Stimulated activated CD4-positive, alpha-beta T cell treated with anti-CD3 and anti-CD28 coated beads, TNF-alpha, amount 100 ng/mL, for 48 hours (primary cell): ENCODE data around the gene LY6G6C.
"Not testable (repeated sequence)": the region's sequence is repeated elsewhere in the genome, so short reads cannot be mapped to it uniquely, and the experiment has no call there.

Experiments used
- DNase-seq, 3 donors: peaks; one replicate each; pipeline ENCODE4 v3.0.0-alpha.2; 2020; ENCODE audit warnings: low read depth in 3 of 3

Gene LY6G6C

DNA sequence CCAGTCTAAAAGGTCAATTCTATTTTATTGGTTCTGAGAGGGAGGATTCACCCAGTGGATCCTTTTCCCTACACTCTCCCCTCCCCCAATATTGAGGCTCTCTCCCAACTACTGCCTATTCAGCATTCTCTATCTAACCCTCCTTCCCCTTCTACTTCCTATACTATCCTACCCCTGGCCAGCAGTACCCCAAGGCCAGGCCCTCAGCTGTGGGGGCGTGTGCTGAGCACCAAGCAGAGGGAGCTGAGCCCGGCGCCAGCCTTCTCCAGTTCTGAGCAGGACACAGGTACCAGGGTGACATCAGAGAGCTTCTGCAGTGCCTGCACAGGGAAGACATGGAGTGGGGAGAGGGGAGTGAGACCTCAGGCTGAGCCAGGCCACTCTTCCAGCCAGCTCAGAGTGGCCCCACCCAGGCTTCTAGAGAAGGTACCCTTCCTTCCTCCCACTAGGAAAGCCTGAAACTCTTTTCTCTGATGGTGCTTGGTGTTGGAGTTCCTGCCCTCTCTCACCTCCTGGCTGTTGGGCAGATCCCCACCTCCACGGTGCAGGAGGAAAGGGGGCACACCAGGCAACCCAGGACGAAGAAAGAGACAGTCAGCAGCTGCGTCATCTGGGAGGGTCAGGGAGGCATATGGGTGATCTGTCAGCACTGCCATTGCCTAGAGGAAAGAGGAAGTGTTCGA, 5.6 kb upstream of the LY6G6C start:
- DNase-seq, result no peak

DNA sequence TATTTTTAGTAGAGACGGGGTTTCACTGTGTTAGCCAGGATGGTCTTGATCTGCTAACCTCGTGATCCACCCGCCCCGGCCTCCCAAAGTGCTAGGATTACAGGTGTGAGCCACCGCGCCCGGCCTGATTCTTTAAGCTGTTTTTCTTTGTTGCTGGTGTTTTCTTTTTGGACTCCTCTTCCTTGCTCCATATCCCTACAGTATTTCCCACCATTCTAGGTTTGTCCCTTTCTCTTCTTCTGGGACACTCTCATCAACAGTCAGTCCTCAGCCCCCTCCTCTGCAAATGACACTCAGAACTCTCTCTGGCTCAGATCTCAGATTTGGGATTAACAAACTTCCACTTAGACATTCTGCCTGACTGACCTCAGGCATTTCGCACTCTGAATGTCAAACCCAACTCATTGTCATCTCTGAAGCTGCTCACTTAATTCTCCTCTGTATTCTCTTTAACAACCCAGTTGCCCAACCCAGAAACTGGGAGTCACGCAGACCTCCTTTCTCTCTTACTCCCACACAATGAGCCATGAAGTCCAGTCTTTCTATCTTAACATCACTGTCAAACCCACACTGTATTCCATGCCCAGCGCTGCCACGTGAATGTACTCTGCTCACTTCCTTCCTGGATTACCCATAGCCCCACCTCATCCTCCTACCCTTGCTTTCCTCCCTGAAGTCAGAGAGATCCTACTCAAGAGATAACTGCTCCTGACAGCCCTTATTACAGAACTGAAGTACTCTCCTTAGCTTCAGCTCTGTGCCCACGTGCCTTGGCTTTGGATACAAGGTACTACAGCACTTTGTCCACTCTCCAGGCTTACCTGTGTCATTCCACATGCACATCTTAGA, 4.2 kb upstream of the LY6G6C start:
- DNase-seq, result no peak

DNA sequence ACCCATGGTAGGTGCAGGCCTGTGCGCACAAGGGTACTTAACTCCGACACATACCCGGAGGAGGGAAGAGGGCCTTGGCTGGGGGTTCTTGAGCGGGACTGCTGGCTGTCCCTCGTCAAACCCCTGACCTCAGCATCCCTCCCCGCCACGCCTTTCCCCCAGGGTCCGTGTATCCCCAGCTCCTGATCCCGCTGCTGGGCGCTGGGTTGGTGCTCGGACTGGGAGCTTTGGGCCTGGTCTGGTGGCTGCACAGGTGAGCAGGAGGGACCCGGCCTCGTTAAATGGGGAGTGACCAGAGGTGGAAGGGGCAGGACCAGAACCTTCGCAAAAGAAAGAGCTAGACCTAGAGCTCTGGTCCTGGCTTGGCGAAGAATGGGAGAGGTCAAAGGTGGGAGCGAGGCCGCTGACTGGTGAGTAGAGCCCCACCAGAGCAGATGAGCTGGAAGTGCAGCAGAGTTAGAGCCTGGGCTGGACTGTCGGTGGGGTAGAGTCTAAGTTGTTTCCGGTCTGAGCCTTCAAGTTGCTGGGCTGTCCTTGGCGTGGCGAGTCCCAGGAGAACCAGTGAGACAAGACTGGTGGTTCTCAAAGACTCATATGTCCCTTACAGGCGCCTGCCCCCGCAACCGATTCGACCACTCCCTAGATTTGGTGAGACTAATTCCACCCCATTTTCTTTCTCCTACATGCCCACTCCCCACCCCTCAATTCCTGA, 2.6 kb upstream of the LY6G6C start:
- DNase-seq, result no peak

DNA sequence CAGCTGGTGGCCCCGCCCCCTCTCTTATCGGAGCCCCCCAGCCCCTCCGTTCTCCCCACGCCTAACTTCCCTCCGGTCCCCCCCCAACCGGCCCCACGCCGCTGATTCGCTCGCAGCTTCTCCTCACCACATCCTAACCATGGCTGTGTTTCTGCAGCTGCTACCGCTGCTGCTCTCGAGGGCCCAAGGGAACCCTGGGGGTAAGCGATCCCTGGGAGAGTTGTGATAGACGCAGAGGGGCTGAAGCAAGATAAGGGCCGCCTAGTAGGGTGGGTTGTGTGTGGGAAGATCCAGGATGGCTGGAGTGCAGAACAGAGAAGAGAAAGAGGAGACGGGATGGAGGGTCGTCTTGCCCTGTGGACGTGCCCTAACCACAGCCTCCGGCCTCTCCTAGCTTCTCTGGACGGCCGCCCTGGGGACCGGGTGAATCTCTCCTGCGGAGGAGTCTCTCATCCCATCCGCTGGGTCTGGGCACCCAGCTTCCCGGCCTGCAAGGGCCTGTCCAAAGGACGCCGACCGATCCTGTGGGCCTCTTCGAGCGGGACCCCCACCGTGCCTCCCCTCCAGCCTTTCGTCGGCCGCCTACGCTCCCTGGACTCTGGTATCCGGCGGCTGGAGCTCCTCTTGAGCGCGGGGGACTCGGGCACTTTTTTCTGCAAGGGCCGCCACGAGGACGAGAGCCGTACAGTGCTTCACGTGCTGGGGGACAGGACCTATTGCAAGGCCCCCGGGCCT, 1.9 kb upstream of the LY6G6C start, which contains the start of gene MPIG6B:
TSS of gene MPIG6B (plus strand) at position 129 of the 735 bp plus-strand sequence. CDS start at position 140, 11 bp downstream.
- no peak for DNase-seq

DNA sequence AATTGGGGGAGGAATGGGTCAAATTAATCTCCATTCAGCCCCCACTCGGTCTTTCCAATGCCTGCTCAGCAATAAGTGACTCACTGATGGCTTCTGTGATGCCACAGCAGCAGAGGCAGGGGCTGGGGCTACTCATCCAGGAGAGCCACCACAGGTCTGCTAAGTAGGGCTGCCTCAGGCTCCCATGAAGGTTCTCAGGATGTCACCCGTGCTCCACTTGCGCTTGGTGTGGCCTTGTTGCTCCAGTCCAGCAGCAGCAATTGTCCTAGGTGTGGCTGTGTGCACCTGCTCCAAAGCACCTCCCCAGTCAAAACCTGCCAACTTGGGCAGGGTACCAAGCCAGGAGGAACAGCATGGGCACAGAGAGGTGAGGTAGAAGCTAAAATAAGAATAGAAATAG, 627 bp upstream of the LY6G6C start:
- no peak for DNase-seq

DNA sequence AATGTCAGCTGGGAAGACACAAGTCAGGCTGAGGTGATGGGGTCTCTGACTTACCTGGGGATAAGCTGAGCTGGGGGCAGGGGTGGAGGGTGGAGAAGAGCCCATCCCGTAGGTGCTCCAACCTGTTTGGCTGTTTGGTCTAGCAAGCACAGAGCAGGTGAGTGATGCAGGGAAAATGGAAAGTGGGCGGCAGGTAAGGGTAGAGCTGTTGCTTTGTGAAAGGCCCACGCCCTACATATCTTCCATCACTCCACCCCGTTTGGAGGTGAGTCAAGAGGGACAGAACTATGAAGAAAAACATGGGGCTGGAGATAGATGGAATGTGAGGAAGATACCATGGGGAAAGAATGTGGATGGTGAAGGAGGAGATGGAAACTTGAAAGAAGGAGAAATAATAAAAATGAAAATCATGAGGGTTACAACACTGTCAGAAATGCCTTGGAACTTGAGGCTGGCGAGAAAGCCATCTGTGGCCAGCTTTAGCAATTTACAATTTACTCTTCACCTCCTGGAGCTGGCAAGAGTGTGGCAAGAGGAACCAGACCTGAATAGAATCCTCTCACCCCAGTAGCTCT, 1.3 kb downstream of the LY6G6C start:
- DNase-seq, result no peak

DNA sequence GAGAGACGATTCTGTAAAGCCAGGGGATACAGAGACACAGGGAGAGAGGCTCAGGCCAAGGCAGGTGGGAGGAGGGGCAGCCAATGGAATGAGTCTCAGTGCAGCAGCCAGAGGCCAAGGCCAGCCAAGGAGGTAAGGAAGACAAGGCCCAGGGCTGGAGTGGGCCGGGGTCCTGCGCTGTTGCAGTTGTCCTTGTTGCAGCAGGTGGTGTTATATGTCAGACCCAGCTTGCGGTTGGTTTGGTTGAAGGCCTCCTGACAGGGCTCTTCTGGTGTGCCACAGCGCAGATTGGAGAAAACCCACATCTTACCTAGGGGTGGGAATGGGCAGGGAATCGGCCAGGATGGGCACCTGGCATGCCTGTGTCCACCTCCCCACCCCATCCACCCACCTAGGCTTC, 2.5 kb downstream of the LY6G6C start:
- no peak for DNase-seq

DNA sequence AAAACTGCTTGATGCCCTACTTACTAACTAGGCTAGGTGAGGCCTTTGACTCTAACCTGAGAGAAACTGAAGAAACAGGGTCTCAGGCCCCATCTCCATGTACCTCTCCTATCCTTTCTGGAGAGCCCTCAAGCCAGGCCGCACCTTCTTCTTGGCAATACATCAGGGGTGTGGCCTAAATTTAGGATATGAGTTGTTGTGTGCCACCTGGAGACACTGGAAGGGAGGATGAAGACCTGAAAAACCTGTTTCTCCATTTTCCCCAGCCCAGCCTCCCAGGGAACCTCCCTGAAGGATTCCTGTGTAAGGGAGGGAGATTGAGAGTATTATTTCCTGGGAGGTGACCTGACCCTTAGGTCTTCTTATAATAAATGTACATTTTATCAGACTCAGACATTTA, 3.3 kb downstream of the LY6G6C start:
- DNase-seq, result no peak

DNA sequence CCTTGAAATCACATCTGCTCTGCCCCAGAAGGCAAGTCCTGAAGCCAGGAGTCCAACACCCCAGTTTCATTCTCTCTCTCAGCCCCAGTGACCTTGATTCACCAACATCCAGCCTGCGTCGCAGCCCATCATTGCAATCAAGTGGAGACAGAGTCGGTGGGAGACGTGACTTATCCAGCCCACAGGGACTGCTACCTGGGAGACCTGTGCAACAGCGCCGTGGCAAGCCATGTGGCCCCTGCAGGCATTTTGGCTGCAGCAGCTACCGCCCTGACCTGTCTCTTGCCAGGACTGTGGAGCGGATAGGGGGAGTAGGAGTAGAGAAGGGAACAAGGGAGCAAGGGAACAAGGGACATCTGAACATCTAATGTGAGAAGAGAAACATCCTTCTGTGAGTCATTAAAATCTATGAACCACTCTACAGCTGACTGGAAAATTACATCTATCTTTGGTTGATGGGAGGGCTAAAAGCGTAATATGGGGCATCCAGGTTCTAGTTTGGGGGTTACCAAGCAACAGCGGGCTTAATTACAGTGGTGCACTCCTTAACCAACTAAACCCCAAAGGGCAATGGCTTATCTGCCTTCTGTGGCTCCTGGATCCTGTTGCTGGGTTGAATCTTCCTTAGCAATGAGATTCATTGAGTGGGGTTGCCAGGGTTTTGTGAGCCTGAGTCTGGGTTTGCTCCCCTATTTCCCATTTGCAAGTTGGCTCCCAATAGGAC, 3.9 kb downstream of the LY6G6C start:
- no peak for DNase-seq

DNA sequence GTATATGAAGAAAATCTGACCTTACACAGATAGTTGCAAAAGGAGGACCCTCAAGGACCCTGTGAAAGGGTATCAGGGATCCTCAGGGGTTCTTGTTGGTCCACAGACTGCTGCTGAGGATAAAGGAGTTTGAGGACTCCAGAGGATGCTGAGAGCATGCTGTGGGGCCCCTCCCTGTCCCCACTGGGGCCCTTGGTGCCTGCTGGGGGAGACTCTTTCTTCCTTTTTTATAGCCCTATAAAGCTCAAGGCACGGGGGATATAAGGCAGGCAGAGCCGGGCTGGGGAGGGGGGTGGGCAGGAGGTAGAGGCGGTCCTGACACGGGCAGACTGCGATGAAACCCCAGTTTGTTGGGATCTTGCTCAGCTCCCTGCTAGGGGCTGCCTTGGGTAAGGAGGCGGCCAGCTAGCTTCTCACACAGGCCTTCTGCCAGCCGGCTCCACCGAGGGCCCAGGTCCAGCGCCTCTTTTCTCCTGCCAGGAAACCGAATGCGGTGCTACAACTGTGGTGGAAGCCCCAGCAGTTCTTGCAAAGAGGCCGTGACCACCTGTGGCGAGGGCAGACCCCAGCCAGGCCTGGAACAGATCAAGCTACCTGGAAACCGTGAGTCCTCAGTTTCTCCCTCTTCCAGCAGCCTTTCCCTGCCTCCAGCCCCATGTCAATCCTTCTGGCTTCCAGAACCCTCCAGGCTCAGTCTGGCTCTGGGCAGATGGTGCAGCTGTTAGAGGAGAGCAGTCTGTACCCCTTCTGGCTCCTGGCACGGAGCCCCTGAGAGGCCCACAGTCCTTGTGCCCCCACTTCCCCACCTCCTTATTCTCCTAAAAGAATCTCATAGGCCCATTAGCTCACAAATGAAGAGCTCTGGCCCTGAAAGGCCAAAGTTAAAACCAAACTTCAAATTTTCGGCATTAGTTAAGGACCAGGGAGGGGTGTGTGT, 6.3 kb downstream of the LY6G6C start, which contains the start of gene LY6G6D:
TSS of gene LY6G6D (plus strand) at position 327 of the 937 bp plus-strand sequence. CDS start at position 335, 8 bp downstream.
- no peak for DNase-seq

DNA sequence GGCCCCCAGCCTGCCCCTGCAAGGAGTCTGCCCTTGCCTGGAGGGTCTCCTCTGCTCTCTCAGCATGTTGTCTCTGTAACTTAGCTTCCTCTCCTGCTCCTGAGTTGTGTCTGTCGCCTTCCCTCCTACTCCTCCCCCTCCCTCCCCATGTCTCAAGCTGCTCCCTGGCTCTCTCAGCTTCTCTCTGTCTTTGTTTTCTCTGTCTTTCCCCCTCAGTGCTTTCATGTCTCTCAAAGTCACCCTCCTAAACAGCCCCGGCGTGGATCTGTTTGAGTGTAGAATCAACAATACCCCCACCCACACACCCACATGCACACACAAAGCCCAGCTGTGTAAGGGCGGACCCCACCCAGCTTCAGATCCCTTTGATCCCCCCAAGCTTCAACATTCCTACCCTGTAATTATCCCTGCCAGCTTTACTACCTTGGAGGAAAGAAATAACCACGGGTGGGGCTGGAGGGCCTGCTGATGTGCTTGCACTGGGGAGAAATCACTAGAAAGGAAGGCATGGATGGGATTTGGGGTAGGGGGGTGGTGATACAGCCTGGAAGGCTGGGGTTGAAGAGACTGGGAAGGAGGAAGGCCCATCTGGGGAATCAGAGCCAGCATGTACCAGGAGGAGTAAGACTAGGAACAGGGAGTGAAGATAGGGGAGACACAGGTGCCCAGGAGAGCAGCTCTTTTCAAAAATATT, 7.4 kb downstream of the LY6G6C start:
- DNase-seq, result no peak

DNA sequence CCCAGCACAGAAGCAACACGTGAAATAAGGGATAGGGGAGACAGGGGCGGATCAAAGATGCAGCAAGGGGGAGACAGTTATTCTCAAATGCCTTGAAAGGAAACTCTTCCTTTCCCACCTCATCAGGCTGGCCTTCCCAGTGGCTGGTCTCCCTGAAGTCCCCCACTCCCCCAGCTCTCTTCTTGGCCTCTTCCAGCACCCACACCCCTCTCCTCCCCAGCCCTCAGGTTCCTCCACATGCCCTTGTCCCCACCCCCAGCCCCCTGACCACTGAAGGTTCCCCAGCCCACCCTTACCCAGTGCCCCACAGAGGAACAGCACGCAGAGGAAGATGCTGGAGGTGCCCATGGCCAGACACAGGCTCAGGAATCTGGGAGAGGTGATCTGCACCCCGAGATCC, 8.1 kb downstream of the LY6G6C start:
- DNase-seq, result no peak

DNA sequence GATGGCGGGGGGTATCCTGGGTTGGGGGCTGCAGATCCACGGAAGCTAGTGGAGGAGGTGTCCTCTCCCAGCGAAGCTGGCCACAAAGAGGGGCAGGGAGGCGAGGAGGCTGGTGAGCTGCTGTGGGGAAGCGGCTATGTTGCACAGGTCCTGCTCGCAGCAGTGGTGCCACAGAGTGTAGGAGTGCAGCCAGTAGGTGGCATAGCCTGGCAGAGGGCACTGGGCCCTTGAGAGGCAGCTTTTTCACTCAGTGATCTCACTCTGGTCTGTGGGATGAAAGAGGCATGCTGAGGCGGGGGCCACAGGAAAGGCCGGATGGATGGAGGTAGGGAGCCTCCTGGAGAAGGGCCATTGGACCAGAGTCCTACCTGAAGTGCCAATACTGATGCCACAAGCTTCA, 9.2 kb downstream of the LY6G6C start:
- no peak for DNase-seq

DNA sequence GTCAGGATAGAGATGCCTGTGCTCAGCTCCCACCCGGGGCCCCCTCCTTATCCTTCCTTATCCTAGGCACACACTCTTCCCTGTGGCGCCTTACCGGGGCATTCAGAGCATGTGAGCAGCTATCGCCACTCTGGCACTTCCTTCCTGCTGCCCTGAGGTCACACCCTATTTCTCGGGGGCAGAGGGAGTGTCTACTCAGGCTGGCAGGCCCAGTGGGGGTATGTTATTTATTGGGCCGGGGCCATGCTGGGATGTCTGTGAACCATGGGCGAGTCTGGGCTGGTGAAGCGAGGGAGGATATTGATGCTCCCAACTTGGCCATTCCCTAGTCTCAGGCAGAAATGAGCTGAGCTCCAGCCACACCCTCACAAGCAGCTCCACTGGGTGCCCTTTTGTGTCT, 10.3 kb downstream of the LY6G6C start:
- DNase-seq, result no peak

DNA sequence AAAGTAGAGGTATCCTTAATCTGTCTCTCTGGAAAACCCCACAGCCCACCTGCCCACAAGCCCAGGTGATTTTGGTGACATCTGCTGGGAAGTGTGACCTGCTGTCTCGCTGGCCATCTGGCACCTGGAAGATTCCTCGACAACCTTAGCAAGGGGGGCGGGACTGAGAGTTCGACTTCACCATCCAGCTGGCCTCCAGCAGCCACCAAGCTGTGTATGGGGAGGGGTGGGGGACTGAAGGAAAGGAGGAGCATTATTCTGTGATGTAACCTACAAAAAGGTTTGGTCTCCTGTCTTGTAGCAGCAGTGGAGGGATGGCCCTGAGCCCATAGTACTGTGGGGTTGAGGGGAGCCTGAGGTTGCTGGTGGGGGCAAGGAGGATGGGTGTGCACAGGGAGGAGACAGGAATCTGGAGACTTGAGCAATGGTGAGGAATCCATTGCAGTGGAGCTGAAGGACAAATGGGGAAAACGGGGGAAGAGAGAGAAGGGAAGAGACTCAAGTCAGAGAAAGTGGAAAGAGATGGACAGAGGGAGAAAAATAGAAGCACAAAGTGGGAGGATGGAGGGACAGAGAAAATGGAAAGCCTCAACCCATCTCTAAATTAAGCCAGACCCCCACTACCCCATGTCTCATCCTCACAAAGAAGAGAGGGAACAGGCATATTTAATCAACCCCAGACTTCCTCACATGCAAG, 10.9 kb downstream of the LY6G6C start:
- no peak for DNase-seq

DNA sequence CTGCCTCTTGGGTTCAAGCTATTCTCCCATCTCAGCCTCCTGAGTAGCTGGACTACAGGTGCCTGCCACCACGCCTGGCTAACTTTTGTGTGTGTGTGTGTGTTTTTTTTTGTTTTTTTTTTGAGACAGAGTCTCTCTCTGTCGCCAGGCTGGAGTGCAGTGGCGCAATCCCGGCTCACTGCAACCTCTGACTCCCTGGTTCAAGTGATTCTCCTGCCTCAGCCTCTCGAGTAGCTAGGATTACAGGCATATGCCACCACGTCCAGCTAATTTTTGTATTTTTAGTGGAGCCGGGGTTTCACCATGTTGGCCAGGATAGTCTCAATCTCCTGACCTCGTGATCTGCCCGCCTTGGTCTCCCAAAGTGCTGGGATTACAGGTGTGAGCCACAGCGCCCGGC, 12.4 kb downstream of the LY6G6C start:
- not testable (repeated sequence) for DNase-seq

DNA sequence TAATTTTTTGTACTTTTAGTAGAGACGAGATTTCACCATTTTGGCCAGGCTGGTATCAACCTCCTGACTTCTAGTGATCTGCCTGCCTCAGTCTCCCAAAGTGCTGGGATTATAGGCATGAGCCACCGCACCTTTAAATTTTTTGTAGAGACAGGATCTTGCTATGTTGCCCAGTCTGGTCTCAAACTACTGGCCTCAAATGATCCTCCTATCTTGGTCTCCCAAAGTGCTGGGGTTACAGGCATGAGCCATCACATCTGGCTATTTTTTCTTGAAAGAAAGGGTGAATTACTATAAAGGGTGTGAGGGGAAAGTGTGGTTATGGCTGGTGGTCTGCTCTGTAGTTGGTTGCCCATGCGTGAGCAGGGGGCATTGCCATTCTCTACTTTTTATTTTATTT, 13.3 kb downstream of the LY6G6C start:
- no peak for DNase-seq

DNA sequence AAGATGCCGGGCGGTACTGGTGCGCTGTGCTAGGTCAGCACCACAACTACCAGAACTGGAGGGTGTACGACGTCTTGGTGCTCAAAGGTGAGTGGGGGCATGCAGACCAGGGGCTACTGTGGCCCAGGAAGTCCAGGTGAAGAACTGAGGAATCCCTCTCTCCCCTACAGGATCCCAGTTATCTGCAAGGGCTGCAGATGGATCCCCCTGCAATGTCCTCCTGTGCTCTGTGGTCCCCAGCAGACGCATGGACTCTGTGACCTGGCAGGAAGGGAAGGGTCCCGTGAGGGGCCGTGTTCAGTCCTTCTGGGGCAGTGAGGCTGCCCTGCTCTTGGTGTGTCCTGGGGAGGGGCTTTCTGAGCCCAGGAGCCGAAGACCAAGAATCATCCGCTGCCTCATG, 13.8 kb downstream of the LY6G6C start:
- no peak for DNase-seq
